Measurements from ENCODE around the gene FBXL15.

Gene FBXL15

DNA sequence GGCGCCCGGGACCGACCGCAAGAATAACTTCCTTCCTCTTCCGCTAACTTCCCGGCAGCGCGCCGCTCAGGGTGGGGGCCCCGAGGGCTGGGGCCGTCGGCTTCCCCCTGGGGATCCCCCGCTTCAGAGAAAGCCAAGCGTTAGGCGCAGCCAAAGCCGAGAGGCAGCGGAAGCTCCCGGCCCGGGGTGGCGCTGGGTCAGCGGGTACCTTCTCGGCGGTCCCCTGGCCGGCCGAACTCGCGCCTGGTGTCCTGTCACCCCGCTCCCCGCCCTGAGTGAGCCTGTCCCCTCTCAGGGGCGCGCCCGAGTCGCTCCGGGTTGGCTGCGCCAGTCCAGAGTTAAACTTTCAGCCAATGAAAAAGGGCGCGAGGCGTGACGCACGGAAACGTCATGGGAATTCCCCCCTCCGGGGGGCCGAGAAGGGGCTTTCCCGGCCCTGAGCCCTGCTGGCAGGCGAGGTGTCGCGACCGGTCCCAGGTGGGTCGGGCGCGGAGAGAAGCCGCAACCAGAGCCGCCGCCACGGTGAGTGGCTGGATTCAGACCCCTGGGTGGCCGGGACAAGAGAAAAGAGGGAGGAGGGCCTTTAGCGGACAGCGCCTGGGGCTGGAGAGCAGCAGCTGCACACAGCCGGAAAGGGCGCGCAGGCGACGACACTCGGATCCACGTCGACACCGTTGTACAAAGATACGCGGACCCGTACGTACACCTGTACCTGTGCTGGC lies 26.4 kb upstream of the FBXL15 start:
- Histone ChIP-seq H3K9ac (ENCODE audit: low read depth, low read length) (peak overlapping the region; percentile 81; the same call in 1 of the 2 replicates), H3K4me1 (ENCODE audit: insufficient read depth, low read length) (peaks cover 18% of the 10 kb centered on the region), H3K9me3 (ENCODE audit: control insufficient read depth, insufficient read depth, low read length) (no peaks in the 10 kb centered on the region), H3K36me3 (ENCODE audit: insufficient read depth, low read length) (no peaks in the 10 kb centered on the region)

DNA sequence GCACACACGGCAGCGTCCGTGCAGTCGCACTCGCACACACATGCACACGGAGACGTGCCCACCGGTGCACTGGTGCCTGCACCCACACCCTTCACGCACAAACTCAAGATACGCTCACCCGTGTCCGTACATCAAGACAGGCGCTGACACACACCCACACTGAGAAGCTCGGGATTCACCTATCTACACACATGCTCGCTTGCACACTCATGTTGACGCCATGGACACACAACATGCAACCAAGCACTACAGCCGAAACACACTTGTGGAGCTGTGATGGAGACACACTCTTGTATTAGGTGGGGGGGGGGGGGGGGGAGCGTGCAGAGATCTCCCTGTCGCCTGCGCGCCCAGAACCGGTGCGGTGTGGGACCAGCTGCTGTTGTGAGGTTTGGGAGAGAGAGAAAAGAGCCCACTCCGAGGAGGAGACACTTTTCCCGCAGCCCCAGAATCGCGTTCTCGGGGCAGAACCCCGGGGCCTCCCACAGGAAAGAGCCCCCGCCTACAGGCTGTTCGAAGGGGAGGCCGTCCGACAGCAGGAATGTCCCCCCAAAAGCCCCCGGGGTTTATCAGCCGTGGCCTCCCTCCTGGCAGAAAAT lies 25.7 kb upstream of the FBXL15 start:
- Histone ChIP-seq H3K4me1 (ENCODE audit: insufficient read depth, low read length) (peaks cover 21% of the 10 kb centered on the region), H3K9me3 (ENCODE audit: control insufficient read depth, insufficient read depth, low read length) (no peaks in the 10 kb centered on the region), H3K36me3 (ENCODE audit: insufficient read depth, low read length) (no peaks in the 10 kb centered on the region), H3K9ac (ENCODE audit: low read depth, low read length) (peak overlapping the region; percentile 81)

DNA sequence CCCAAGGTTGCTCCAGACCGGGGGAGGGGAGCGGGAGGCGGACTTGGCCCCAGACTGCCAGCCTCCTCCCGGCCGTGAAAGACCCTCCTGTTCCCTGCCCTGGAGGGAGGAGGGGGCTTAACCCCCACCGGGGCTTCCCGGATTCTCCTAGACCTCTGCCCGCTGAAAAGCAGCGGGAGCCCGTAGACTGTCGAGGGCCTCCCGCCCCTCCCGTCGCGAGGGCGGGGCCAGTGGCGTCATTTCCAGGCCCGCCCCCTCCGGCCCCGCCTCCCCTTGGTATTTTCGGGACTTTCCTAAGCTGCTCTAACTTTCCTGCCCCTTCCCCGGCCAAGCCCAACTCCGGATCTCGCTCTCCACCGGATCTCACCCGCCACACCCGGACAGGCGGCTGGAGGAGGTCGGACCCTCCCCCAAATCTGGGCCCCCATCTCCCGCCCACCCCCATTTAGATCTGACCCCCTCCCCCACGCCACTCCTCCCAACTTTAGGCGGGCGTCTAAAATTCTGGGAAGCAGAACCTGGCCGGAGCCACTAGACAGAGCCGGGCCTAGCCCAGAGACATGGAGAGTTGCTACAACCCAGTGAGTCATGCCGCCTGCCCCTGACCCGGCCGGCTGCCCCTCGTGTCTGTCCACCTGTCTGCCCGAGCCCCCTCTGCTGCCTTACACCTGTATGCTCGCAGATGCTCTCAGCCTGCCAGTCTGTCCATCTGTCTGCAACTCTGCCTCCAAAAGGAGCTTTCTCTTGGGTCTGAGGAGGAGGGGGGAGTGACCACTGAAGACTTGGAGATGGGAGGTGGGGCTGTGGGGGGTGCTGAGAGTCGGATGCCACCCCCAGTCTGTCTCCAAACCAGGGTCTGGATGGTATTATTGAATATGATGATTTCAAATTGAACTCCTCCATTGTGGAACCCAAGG lies 25.0 kb upstream of the FBXL15 start, which contains the start of gene NFKB2:
TSS of gene NFKB2 (plus strand) at position 306 of the 917 bp plus-strand sequence. CDS start at position 561, 255 bp downstream.
- H3K4me1 ChIP-seq (ENCODE audit: insufficient read depth, low read length), result peaks cover 18% of the 10 kb centered on the region
- H3K36me3 ChIP-seq (ENCODE audit: insufficient read depth, low read length), result no peaks in the 10 kb centered on the region
- peak within 1 kb of the TSS; percentile 81 for H3K9ac ChIP-seq (ENCODE audit: low read depth, low read length)
- H3K9me3 ChIP-seq (ENCODE audit: control insufficient read depth, insufficient read depth, low read length), result no peaks in the 10 kb centered on the region

DNA sequence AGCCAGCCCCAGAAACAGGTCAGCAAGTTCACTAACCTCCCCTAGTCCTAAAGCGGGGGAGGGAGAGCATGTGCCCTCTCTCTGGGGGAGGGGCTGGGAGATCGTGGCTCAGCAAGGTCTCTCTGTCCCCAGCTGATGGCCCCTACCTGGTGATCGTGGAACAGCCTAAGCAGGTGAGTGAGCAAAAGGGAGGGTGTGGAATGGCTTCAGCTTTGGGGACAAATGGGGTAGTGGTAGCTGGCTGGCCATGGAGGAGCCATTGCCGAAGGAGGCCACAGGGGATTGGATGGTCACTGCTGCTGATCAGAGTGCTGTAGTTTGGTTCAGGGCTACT lies 24.4 kb upstream of the FBXL15 start:
- H3K9me3 ChIP-seq (ENCODE audit: control insufficient read depth, insufficient read depth, low read length), result no peaks in the 10 kb centered on the region
- H3K4me1 ChIP-seq (ENCODE audit: insufficient read depth, low read length), result peaks cover 12% of the 10 kb centered on the region
- no peaks in the 10 kb centered on the region for H3K36me3 ChIP-seq (ENCODE audit: insufficient read depth, low read length)
- H3K9ac ChIP-seq (ENCODE audit: low read depth, low read length), result peak overlapping the region; percentile 66; the same call in 1 of the 2 replicates

DNA sequence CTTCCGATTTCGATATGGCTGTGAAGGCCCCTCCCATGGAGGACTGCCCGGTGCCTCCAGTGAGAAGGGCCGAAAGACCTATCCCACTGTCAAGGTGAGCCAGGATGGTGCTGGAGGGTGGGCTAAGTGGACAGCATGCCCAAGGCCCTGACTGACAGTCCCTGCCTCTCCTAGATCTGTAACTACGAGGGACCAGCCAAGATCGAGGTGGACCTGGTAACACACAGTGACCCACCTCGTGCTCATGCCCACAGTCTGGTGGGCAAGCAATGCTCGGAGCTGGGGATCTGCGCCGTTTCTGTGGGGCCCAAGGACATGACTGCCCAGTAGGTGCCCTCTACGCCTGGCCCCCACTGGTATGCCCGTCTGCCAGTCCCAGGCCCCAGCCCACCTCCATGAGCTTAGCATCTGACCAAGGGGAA lies 23.9 kb upstream of the FBXL15 start:
- H3K4me1 ChIP-seq (ENCODE audit: insufficient read depth, low read length), result peaks cover 16% of the 10 kb centered on the region
- no peaks in the 10 kb centered on the region for H3K36me3 ChIP-seq (ENCODE audit: insufficient read depth, low read length)
- H3K9ac ChIP-seq (ENCODE audit: low read depth, low read length), result no peak overlapping the region

DNA sequence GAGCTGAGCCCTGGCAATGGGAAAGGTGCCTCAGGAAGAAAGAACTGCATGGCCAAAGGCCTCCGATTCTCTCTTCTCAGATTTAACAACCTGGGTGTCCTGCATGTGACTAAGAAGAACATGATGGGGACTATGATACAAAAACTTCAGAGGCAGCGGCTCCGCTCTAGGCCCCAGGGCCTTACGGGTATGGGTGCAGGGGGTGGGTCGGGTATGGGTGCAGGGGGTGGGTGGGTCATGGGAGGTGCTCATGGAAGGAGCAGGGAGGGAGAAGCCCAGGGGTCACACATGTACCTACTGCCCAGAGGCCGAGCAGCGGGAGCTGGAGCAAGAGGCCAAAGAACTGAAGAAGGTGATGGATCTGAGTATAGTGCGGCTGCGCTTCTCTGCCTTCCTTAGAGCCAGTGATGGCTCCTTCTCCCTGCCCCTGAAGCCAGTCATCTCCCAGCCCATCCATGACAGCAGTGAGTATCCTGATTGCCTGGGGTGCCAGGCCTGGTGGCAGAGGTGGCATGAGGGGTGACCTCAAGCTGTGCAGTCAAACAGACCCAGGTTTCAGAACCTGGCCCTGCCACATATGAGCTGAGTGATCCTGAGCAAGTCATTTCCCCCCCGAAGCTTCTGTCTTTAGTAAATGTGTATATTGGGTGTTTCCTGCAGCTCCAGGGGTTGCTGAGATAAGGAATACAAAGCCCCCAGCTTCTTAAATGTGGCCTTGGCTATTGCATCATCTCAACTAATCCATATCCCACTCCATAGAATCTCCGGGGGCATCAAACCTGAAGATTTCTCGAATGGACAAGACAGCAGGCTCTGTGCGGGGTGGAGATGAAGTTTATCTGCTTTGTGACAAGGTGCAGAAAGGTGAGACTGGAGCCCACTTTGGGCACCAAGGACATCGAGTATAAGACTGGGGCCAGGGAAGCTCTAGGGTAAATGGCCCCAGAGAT lies 23.1 kb upstream of the FBXL15 start:
- Histone ChIP-seq H3K4me1 (ENCODE audit: insufficient read depth, low read length) (peaks cover 16% of the 10 kb centered on the region), H3K9me3 (ENCODE audit: control insufficient read depth, insufficient read depth, low read length) (no peaks in the 10 kb centered on the region), H3K9ac (ENCODE audit: low read depth, low read length) (no peak overlapping the region), H3K36me3 (ENCODE audit: insufficient read depth, low read length) (no peaks in the 10 kb centered on the region)

More for the DNA sequence above, 23.9 kb upstream of the FBXL15 start:
- H3K9me3 ChIP-seq (ENCODE audit: control insufficient read depth, insufficient read depth, low read length), result no peaks in the 10 kb centered on the region

DNA sequence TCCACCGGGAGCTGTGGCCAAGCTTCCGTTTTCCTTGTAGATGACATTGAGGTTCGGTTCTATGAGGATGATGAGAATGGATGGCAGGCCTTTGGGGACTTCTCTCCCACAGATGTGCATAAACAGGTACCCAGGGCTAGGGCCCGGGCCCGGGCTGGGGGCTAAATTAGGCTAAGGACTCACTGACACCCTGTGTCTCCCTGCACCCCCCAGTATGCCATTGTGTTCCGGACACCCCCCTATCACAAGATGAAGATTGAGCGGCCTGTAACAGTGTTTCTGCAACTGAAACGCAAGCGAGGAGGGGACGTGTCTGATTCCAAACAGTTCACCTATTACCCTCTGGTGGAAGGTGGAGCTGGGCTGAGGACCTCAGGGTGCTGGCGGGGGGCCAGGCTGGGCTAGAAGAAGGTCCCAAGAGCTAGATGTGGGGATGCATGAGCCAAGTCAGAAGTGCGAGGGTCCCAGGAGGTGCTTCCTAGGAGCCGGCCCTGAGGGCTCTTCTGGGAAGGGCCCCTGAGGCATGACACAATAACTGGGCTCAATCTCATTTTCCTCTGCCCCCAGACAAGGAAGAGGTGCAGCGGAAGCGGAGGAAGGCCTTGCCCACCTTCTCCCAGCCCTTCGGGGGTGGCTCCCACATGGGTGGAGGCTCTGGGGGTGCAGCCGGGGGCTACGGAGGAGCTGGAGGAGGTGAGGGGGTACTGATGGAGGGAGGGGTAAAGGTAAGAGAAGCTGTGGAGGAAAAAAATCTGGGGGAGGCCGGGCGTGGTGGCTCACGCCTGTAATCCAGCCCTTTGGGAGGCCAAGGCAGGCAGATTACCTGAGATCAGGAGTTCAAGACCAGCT lies 22.2 kb upstream of the FBXL15 start:
- Histone ChIP-seq H3K9me3 (ENCODE audit: control insufficient read depth, insufficient read depth, low read length) (no peaks in the 10 kb centered on the region), H3K4me1 (ENCODE audit: insufficient read depth, low read length) (peaks cover 9% of the 10 kb centered on the region; the same call in 1 of the 2 replicates), H3K36me3 (ENCODE audit: insufficient read depth, low read length) (no peaks in the 10 kb centered on the region), H3K9ac (ENCODE audit: low read depth, low read length) (no peak overlapping the region)

DNA sequence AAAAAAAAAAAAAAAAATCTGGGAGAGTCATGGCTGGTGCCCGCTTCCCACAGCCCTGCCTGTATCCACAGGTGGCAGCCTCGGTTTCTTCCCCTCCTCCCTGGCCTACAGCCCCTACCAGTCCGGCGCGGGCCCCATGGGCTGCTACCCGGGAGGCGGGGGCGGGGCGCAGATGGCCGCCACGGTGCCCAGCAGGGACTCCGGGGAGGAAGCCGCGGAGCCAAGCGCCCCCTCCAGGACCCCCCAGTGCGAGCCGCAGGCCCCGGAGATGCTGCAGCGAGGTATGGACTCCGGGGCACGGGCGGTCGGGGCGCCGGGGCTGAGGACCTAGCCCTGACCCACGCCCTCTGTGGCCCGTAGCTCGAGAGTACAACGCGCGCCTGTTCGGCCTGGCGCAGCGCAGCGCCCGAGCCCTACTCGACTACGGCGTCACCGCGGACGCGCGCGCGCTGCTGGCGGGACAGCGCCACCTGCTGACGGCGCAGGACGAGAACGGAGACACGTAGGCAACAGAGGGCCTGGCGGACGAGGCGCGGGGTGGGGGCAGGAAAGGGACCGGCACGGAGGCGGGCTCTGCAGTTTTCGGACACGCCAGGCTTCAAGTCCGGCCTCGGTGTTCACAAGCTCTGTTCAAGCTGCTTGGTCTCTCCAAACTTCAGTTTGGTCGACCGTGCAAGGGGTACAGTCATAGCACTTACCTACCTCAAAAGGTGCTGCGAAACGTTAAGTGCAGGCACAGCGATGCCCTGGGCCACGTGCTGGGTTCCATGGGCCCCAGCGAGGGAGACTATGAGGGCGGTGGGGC lies 21.2 kb upstream of the FBXL15 start:
- H3K9me3 ChIP-seq (ENCODE audit: control insufficient read depth, insufficient read depth, low read length), result no peaks in the 10 kb centered on the region
- peaks cover 9% of the 10 kb centered on the region; the same call in 1 of the 2 replicates for H3K4me1 ChIP-seq (ENCODE audit: insufficient read depth, low read length)
- peak overlapping the region; percentile 45 for H3K9ac ChIP-seq (ENCODE audit: low read depth, low read length)
- no peaks in the 10 kb centered on the region for H3K36me3 ChIP-seq (ENCODE audit: insufficient read depth, low read length)

DNA sequence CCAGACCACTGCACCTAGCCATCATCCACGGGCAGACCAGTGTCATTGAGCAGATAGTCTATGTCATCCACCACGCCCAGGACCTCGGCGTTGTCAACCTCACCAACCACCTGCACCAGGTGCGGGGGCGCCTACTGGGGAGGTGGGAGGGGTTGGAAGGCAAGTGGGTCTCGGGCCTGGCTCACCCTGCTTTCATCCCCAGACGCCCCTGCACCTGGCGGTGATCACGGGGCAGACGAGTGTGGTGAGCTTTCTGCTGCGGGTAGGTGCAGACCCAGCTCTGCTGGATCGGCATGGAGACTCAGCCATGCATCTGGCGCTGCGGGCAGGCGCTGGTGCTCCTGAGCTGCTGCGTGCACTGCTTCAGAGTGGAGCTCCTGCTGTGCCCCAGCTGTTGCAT lies 20.6 kb upstream of the FBXL15 start:
- no peaks in the 10 kb centered on the region for H3K9me3 ChIP-seq (ENCODE audit: control insufficient read depth, insufficient read depth, low read length)
- H3K9ac ChIP-seq (ENCODE audit: low read depth, low read length), result peak overlapping the region; percentile 45; the same call in 1 of the 2 replicates
- H3K4me1 ChIP-seq (ENCODE audit: insufficient read depth, low read length), result peaks cover 9% of the 10 kb centered on the region; the same call in 1 of the 2 replicates
- no peaks in the 10 kb centered on the region for H3K36me3 ChIP-seq (ENCODE audit: insufficient read depth, low read length)

DNA sequence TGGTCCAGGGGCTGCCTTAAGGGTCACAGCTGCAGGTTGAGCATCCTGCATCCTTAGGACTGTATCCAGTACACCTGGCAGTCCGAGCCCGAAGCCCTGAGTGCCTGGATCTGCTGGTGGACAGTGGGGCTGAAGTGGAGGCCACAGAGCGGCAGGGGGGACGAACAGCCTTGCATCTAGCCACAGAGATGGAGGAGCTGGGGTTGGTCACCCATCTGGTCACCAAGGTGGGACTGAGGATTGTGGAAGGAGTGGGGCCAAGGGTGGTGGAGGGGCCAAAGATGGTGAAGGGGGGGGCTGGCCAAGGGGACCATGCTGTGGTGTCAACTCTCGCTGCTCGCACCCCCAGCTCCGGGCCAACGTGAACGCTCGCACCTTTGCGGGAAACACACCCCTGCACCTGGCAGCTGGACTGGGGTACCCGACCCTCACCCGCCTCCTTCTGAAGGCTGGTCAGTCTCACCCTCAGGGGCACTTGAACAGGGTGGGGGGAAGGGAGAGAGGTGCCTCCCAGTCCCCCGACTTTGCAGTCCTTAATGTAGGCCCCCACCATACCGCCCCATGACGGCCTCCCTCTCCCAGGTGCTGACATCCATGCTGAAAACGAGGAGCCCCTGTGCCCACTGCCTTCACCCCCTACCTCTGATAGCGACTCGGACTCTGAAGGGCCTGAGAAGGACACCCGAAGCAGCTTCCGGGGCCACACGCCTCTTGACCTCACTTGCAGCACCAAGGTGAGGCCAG lies 19.9 kb upstream of the FBXL15 start:
- peaks cover 9% of the 10 kb centered on the region; the same call in 1 of the 2 replicates for H3K4me1 ChIP-seq (ENCODE audit: insufficient read depth, low read length)
- no peaks in the 10 kb centered on the region for H3K9me3 ChIP-seq (ENCODE audit: control insufficient read depth, insufficient read depth, low read length)
- no peak overlapping the region for H3K9ac ChIP-seq (ENCODE audit: low read depth, low read length)
- H3K36me3 ChIP-seq (ENCODE audit: insufficient read depth, low read length), result no peaks in the 10 kb centered on the region

DNA sequence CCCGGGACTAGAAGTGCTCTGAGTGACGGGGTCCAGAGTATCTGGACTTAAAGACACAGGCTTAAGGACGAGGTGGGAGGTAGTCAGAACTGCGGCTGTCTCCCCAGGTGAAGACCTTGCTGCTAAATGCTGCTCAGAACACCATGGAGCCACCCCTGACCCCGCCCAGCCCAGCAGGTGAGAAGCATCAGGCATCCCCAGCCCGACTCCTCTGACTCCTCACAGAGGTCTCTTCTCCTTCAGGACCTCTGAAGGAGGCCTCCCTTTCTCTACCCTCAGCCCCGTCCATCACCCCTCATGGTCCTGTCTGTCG lies 19.3 kb upstream of the FBXL15 start:
- Histone ChIP-seq H3K4me1 (ENCODE audit: insufficient read depth, low read length) (peaks cover 9% of the 10 kb centered on the region; the same call in 1 of the 2 replicates), H3K9me3 (ENCODE audit: control insufficient read depth, insufficient read depth, low read length) (no peaks in the 10 kb centered on the region), H3K36me3 (ENCODE audit: insufficient read depth, low read length) (no peaks in the 10 kb centered on the region), H3K9ac (ENCODE audit: low read depth, low read length) (no peak overlapping the region)
